ENCODE data around the gene RNF150.

Gene RNF150

GRCh38 chr4:141003193-141003592 lies 130.1 kb downstream of the RNF150 start:
- H3K4me3 ChIP-seq (ENCODE audit: low read depth, low read length) = no peak overlapping the region
- TF ChIP-seq CTCF (IDR thresholded peaks at IDR 0.05; ENCODE audit: low read depth, low read length) = no peak
- no peaks in the 10 kb centered on the region for H3K27me3 ChIP-seq (ENCODE audit: insufficient read depth, low read depth, severe bottlenecking)
- H3K27ac ChIP-seq = no peak overlapping the region
- H3K9me3 ChIP-seq (ENCODE audit: severe bottlenecking) = no peaks in the 10 kb centered on the region
- DNase-seq = no peak
- H3K36me3 ChIP-seq = no peaks in the 10 kb centered on the region

GRCh38 chr4:141002323-141002805 lies 130.9 kb downstream of the RNF150 start:
- Histone ChIP-seq H3K27ac (no peak overlapping the region), H3K36me3 (no peaks in the 10 kb centered on the region), H3K9me3 (ENCODE audit: severe bottlenecking) (no peaks in the 10 kb centered on the region), H3K27me3 (ENCODE audit: insufficient read depth, low read depth, severe bottlenecking) (no peaks in the 10 kb centered on the region), H3K4me3 (ENCODE audit: low read depth, low read length) (no peak overlapping the region)
- TF ChIP-seq CTCF (IDR thresholded peaks at IDR 0.05; ENCODE audit: low read depth, low read length) = no peak
- peak; percentile 53 for DNase-seq

- DNase-seq = no peak
- no peak for TF ChIP-seq CTCF (IDR thresholded peaks at IDR 0.05; ENCODE audit: low read depth, low read length)
Measured at GRCh38 chr4:140996766-140997165, 136.5 kb downstream of the RNF150 start.

GRCh38 chr4:140995058-140995457 lies 138.2 kb downstream of the RNF150 start:
- no peak for DNase-seq
- TF ChIP-seq CTCF (IDR thresholded peaks at IDR 0.05; ENCODE audit: low read depth, low read length) = no peak
- Histone ChIP-seq H3K36me3 (no peaks in the 10 kb centered on the region), H3K27me3 (ENCODE audit: insufficient read depth, low read depth, severe bottlenecking) (no peaks in the 10 kb centered on the region), H3K9me3 (ENCODE audit: severe bottlenecking) (no peaks in the 10 kb centered on the region), H3K27ac (no peak overlapping the region), H3K4me3 (ENCODE audit: low read depth, low read length) (no peak overlapping the region)

More at GRCh38 chr4:140996766-140997165, 136.5 kb downstream of the RNF150 start:
- no peak overlapping the region for H3K4me3 ChIP-seq (ENCODE audit: low read depth, low read length)
- no peak overlapping the region for H3K27ac ChIP-seq
- no peaks in the 10 kb centered on the region for H3K36me3 ChIP-seq
- H3K27me3 ChIP-seq (ENCODE audit: insufficient read depth, low read depth, severe bottlenecking) = no peaks in the 10 kb centered on the region
- H3K9me3 ChIP-seq (ENCODE audit: severe bottlenecking) = no peaks in the 10 kb centered on the region

GRCh38 chr4:140994015-140994414 lies 139.3 kb downstream of the RNF150 start:
- no peak for DNase-seq
- no peak overlapping the region for H3K27ac ChIP-seq
- TF ChIP-seq CTCF (IDR thresholded peaks at IDR 0.05; ENCODE audit: low read depth, low read length) = no peak

GRCh38 chr4:140993370-140993769 lies 139.9 kb downstream of the RNF150 start:
- no peak for DNase-seq
- Histone ChIP-seq H3K36me3 (no peaks in the 10 kb centered on the region), H3K4me3 (ENCODE audit: low read depth, low read length) (no peak overlapping the region), H3K27me3 (ENCODE audit: insufficient read depth, low read depth, severe bottlenecking) (no peaks in the 10 kb centered on the region), H3K27ac (no peak overlapping the region), H3K9me3 (ENCODE audit: severe bottlenecking) (peaks cover 2% of the 10 kb centered on the region)
- 0 out of 2 replicates have a peak, but pooled peaks have one; percentile 6 for TF ChIP-seq CTCF (IDR thresholded peaks at IDR 0.05; ENCODE audit: low read depth, low read length)

More at GRCh38 chr4:140994015-140994414, 139.3 kb downstream of the RNF150 start:
- Histone ChIP-seq H3K36me3 (no peaks in the 10 kb centered on the region), H3K4me3 (ENCODE audit: low read depth, low read length) (no peak overlapping the region), H3K27me3 (ENCODE audit: insufficient read depth, low read depth, severe bottlenecking) (no peaks in the 10 kb centered on the region), H3K9me3 (ENCODE audit: severe bottlenecking) (no peaks in the 10 kb centered on the region)

Measured in WERI-Rb-1 (cell line).